Measurements from ENCODE around the gene DBN1. TPM values are rescaled to one million over a fixed set of nuclear protein-coding genes. Genes with fewer than 3 reads are reported as not detected.

The DBN1 gene
- polyA plus RNA-seq, 1 donor (not counting 4 experiments of a cell fraction or from before 2014, with no cell fraction given) = 59.4 TPM

GRCh38 chr5:177508221-177508611, 34.8 kb upstream of the DBN1 start:
- DNase-seq (ENCODE audit: low read depth, low spot score) (no peak), FAIRE-seq (no peak)
- no peaks in the 10 kb centered on the region for H3K79me2 ChIP-seq (ENCODE audit: control insufficient read depth, insufficient read depth, low read length)
- H3K4me3 ChIP-seq (ENCODE audit: control insufficient read depth in 2 of 3, extremely low read depth in 1 of 3, insufficient read depth in 2 of 3, low read depth in 1 of 3, low read length in 3 of 3) = no peak overlapping the region
- no peaks in the 10 kb centered on the region for H3K9me3 ChIP-seq (ENCODE audit: control insufficient read depth, low read depth, low read length)
- no peaks in the 10 kb centered on the region for H3K27me3 ChIP-seq (ENCODE audit: control insufficient read depth, extremely low read depth, insufficient read depth, low read length)
- no peak overlapping the region for H3K9ac ChIP-seq (ENCODE audit: control insufficient read depth, extremely low read depth, insufficient read depth, low read length)
- no peaks in the 10 kb centered on the region for H3K9me1 ChIP-seq (ENCODE audit: control insufficient read depth, extremely low read depth, insufficient read depth, low read length)
- H3K4me1 ChIP-seq (ENCODE audit: control insufficient read depth, extremely low read depth, insufficient read depth, low read length) = no peaks in the 10 kb centered on the region
- H3K27ac ChIP-seq (ENCODE audit: control insufficient read depth, insufficient read depth, low read length) = no peak overlapping the region
- no peaks in the 10 kb centered on the region for H4K20me1 ChIP-seq (ENCODE audit: control insufficient read depth, extremely low read depth, insufficient read depth, low read length)
- dilution Hi-C loops (cut with MboI; ENCODE audit: extremely low pct_ligation_motif_present, low sequenced_read_pairs) = no loop called here
- no peak overlapping the region for H3K4me2 ChIP-seq (ENCODE audit: control insufficient read depth, extremely low read depth, insufficient read depth, low read depth, low read length)
- H2AFZ ChIP-seq (ENCODE audit: control insufficient read depth, low read length) = no peak overlapping the region
- peaks cover 23 to 25% of the 10 kb centered on the region in 2 experiments for H3K36me3 ChIP-seq (ENCODE audit: control insufficient read depth in 2 of 2, extremely low read depth in 1 of 2, insufficient read depth in 2 of 2, low read length in 2 of 2)
- TF ChIP-seq EZH2 (IDR thresholded peaks at IDR 0.05; ENCODE audit: low read length) (no peak), CTCF (optimal IDR thresholded peaks at IDR 0.05 in 1 of 3, IDR thresholded peaks at IDR 0.05 in 1 of 3, conservative IDR thresholded peaks at IDR 0.05 in 1 of 3; ENCODE audit: extremely low read depth in 1 of 3, insufficient read depth in 2 of 3, low read length in 3 of 3) (no peak)

- no peaks in the 10 kb centered on the region for H4K20me1 ChIP-seq (ENCODE audit: control insufficient read depth, extremely low read depth, insufficient read depth, low read length)
- H2AFZ ChIP-seq (ENCODE audit: control insufficient read depth, low read length) = no peak overlapping the region
- peaks cover 1% of the 10 kb centered on the region for H3K4me1 ChIP-seq (ENCODE audit: control insufficient read depth, extremely low read depth, insufficient read depth, low read length)
- H3K27ac ChIP-seq (ENCODE audit: control insufficient read depth, insufficient read depth, low read length) = no peak overlapping the region
- no peaks in the 10 kb centered on the region for H3K27me3 ChIP-seq (ENCODE audit: control insufficient read depth, extremely low read depth, insufficient read depth, low read length)
- H3K9ac ChIP-seq (ENCODE audit: control insufficient read depth, extremely low read depth, insufficient read depth, low read length) = no peak overlapping the region
- no peak for FAIRE-seq
- DNase-seq (ENCODE audit: low read depth, low spot score) = no peak
- no peaks in the 10 kb centered on the region for H3K79me2 ChIP-seq (ENCODE audit: control insufficient read depth, insufficient read depth, low read length)
- no peaks in the 10 kb centered on the region for H3K9me3 ChIP-seq (ENCODE audit: control insufficient read depth, low read depth, low read length)
- no peak overlapping the region for H3K4me3 ChIP-seq (ENCODE audit: control insufficient read depth in 2 of 3, extremely low read depth in 1 of 3, insufficient read depth in 2 of 3, low read depth in 1 of 3, low read length in 3 of 3)
- H3K36me3 ChIP-seq (ENCODE audit: control insufficient read depth in 2 of 2, extremely low read depth in 1 of 2, insufficient read depth in 2 of 2, low read length in 2 of 2) = peaks cover 23 to 25% of the 10 kb centered on the region in 2 experiments
- TF ChIP-seq EZH2 (IDR thresholded peaks at IDR 0.05; ENCODE audit: low read length) = no peak
- TF ChIP-seq CTCF (optimal IDR thresholded peaks at IDR 0.05 in 1 of 3, IDR thresholded peaks at IDR 0.05 in 1 of 3, conservative IDR thresholded peaks at IDR 0.05 in 1 of 3; ENCODE audit: extremely low read depth in 1 of 3, insufficient read depth in 2 of 3, low read length in 3 of 3) = no peak
- H3K4me2 ChIP-seq (ENCODE audit: control insufficient read depth, extremely low read depth, insufficient read depth, low read depth, low read length) = no peak overlapping the region
- no peaks in the 10 kb centered on the region for H3K9me1 ChIP-seq (ENCODE audit: control insufficient read depth, extremely low read depth, insufficient read depth, low read length)
- dilution Hi-C loops (cut with MboI; ENCODE audit: extremely low pct_ligation_motif_present, low sequenced_read_pairs) = no loop called here
These were observed 34.3 kb upstream of the DBN1 start for GRCh38 chr5:177507596-177508220.
